GM10266 (cell line): ENCODE data around the gene GPR139.

Experiments
- DNase-seq: peaks from one replicate; pipeline ENCODE4 v3.0.0; 2012; ENCODE audit errors: extremely low spot score
- TF ChIP-seq, protein P1 (sequence below): IDR thresholded peaks from 2 replicates; pipeline ENCODE4 v1.5.1; 2012; ENCODE audit warnings: mild to moderate bottlenecking, low read depth; ENCODE audit not compliant: control insufficient read depth, insufficient read depth; ENCODE audit errors: missing control alignments

The GPR139 gene

DNA sequence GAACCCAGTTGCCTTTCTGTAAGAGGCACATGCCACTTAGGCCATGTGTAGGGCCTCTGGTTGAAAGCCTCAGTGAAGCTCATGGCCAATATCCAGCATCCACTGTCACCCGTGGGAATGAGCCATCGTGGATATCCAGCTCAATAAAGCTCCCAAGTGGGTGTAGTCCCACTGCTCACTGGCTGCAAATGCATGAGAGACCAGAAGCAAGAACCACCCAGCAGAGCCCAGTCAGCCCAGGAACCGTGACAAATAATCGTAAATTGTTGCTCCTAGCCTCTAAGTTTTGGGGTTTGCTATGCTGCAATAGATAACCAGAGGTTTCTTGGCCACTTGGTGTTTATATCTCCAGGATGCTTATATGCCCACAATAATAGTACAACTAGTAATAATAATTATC, 33.7 kb downstream of the GPR139 start:
- TF ChIP-seq, protein P1, sequence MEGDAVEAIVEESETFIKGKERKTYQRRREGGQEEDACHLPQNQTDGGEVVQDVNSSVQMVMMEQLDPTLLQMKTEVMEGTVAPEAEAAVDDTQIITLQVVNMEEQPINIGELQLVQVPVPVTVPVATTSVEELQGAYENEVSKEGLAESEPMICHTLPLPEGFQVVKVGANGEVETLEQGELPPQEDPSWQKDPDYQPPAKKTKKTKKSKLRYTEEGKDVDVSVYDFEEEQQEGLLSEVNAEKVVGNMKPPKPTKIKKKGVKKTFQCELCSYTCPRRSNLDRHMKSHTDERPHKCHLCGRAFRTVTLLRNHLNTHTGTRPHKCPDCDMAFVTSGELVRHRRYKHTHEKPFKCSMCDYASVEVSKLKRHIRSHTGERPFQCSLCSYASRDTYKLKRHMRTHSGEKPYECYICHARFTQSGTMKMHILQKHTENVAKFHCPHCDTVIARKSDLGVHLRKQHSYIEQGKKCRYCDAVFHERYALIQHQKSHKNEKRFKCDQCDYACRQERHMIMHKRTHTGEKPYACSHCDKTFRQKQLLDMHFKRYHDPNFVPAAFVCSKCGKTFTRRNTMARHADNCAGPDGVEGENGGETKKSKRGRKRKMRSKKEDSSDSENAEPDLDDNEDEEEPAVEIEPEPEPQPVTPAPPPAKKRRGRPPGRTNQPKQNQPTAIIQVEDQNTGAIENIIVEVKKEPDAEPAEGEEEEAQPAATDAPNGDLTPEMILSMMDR, result no peak
- no peak for DNase-seq

DNA sequence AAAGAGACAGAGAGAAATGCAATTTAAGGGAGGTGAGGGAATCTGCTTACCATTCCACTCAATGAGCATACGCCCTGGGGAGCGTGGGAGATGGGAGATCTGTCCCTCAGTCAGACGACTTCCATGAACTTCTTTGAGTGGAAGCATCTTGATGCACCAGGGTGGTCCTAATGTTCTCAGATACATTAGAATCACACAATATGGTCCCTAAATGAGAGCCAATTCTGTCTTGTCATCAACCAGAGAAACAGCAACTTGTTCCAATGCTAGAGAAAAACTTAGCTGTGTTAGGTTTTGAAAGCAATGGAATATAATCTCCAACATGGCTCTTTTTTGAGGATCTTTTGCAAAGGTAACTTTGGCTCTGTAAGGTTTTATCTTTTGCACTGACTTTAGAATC, 44.1 kb downstream of the GPR139 start:
- no peak for DNase-seq
- TF ChIP-seq, protein P1, result no peak

DNA sequence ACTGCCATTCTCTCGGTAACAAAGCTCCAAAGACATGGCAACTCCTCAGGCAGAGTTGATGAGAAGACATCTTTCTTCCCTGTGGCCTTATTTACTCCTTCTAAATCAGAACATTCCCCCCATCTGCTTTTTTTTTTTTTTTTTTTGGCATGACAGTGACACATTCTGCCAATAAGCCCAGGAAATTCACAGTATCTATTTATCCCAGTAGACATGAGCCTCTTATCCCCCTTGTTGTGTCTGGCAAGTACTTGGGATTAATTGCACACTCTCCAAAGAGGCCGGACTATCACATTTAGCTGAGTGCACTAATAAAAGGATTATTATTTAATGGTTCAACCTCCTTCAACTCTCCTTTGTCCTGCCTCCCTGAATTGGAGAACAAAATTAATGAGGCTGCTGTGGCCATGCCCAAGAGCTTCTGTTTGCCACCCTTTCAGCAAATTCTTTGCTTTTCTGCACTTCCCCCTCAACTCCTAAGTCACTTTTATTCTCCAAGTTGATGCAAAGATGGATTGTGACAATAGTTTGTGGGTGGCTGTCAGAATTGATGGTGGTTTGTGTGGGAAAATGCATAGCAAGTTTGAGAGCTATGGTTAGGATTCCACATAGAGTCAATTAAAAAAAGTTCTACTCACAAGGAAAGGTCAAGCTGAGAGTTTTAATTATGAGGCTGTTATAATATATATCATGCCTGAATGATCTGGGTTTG, 47.2 kb downstream of the GPR139 start:
- TF ChIP-seq, protein P1, result no peak
- no peak for DNase-seq

DNA sequence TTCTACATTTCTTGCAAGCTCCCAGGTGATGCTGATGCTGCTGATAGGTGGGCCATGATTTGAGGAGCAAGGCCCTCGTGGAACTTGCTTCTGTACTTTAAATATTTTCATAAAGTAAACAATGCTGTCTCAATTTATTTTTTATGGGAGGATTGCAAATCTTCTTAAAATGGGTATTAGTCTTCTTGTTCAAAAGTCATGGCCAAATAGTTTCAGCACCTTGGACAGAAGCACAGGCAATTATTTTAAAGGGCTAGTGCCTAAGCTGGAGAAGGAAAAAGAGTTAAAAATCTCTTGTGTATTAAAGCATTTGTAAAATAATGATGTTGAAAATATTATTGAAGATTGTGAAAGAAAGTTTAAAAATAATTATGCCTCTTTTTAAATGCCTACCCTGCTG, 50.5 kb downstream of the GPR139 start:
- DNase-seq, result no peak

DNA sequence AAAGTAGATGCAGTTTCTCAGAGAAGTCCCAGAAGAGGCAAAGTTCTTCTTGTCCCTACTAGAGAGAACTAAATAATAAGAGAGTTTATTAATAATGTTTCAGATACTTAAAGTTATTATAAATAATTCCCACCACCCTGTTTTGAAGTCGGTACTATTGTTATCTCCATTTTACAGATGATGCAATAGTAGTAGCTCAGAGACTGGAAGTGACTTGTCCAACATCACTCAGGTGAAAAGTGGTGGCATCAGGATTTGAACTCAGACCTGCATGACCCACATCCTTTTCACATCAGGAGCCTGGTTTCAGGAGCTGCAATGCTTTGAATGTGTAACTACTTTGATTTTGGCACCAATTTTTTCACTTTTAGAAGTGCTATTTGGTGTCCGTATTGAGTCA, 52.7 kb downstream of the GPR139 start:
- TF ChIP-seq, protein P1, result no peak
- no peak for DNase-seq

More for the DNA sequence above, 50.5 kb downstream of the GPR139 start:
- TF ChIP-seq, protein P1, result no peak

DNA sequence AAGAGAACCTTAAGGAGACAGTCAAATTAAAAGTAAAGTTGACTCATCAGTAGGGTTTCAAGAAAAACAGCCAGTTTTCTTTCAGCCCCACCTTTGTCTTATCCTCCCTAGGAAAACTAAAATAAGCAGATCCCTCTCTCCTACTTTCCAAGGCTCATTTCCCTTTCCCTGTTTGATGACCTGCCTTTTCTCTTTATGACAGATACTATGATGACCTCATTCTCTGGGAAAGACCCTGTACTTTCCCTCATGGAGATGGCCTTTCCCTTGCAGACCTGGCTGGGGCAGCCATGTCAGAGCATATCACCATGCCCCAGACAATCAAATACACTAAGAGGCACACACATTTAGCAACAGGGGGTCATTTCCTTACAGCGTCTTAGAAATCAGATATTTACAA, 53.6 kb downstream of the GPR139 start:
- TF ChIP-seq, protein P1, result no peak
- no peak for DNase-seq

DNA sequence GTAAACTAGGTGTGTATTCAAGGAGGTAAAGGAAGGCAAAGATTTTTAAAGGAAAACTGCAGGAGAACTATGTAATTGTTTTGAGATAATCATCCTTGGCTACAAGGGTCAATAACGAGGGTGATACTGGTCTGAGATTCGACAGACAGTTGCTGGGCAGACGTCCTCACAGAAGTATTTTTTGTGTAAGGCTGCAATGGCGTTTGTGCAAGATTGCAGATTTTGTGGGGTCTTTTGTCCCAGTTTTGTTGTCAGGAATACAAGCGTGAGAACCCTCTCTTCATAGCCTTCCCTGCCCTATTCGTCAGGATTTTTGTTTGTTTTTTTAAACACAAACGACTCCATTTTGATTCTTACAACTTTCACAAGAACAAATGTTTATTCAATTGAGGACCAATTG, 57.5 kb downstream of the GPR139 start:
- TF ChIP-seq, protein P1, result no peak
- DNase-seq, result no peak
